Stimulated activated CD8-positive, alpha-beta memory T cell treated with anti-CD3 and anti-CD28 coated beads, Interleukin-15, amount 100 ng/mL, for 48 hours (primary cell): ENCODE data around the gene P2RX3.

Experiments
- DNase-seq, 2 donors: peaks; one replicate each; pipeline ENCODE4 v3.0.0-alpha.2; 2020; ENCODE audit warnings: low read depth in 2 of 2

The P2RX3 gene

DNA sequence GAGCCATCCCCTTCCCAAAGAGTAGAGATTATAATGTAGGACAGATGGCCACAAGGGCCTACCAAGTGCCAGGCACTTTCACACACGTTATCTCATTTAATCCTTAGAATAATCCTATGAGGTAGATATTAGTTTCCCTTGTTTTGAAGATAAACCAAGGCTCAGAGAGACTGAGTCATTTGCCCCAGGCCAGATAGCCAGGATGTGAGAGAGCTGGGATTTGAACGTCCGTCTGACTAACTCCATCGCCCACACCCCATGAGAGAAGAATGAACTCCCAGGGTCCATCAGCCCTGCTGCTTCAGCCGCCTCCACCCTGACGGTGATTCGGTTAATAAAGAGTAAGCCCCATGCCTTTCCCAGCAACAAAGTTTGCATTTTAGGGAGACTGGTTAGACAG lies 32.1 kb downstream of the P2RX3 start:
- DNase-seq: no peak

DNA sequence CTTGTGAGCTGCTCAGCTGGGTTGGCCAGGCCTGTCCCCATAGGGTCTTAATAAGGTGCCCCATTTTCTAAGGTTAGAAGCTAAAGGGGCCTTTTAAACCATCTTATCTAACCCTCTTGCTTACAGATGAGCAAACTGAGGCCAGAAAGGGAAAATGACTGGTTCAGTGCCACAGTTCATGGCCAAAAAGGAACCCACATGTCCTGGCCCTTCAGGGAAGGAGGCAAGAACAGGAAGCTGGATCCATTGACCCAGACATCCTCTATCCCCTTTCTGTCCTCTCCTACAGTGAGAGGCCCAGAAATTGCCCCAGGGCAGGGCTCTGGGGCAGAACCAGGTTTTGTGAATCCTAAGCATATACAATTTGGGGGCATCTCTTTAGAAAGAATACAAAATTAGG lies 32.8 kb downstream of the P2RX3 start:
- no peak for DNase-seq

DNA sequence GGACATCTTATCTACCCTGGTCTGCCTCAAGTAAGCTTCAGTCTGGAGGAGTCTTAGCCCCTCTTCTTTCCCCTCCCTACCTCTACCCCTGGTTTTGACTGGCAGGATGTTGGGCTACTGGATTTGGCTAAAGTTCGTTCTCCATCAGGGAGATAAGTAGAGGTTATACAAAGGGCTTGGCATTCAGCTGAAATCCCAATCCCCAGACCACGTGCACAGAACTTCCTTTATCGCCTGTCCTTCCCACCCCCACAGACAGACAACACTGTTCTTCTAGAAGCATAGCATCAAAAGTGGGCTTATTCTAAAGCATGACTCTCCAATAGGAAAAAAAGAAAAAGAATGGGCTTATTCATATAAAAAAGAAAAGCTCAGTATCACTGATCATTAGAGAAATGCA lies 35.0 kb downstream of the P2RX3 start:
- DNase-seq: no peak

DNA sequence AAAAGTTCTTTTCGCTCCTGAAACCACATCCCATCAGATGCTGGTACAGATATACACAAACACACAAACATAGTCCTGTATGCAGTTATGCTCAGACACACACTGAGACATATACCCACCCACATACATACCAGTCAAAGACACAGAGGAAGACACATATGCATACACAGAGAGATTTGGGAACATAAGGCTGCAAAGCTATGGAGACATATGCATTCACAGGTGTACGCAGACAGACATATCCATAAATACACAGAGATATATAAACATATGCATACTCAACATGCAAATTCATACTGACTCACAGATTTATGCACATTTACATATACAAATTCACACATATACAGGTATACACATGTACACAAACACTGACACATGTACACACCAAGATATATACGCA lies 36.8 kb downstream of the P2RX3 start:
- DNase-seq: no peak

DNA sequence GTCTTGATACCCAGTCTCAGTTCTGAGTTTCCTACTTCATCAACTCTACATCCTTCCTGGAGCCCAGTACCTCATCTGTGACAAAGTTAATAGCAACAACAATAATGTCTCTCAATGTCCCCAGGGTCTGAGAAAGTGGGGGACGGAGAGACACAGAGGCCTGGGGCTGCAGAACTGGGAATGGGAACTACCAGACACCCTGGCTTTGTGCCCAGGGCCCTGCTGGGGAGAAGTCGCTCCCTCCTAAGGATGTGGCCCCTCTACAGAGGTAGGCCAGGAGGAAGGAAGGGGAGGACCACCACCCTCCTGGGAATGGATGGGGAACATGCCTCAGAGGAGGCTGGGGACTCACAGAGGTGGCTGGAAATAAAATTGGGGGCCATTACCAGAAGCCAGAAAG lies 37.3 kb downstream of the P2RX3 start:
- no peak for DNase-seq

DNA sequence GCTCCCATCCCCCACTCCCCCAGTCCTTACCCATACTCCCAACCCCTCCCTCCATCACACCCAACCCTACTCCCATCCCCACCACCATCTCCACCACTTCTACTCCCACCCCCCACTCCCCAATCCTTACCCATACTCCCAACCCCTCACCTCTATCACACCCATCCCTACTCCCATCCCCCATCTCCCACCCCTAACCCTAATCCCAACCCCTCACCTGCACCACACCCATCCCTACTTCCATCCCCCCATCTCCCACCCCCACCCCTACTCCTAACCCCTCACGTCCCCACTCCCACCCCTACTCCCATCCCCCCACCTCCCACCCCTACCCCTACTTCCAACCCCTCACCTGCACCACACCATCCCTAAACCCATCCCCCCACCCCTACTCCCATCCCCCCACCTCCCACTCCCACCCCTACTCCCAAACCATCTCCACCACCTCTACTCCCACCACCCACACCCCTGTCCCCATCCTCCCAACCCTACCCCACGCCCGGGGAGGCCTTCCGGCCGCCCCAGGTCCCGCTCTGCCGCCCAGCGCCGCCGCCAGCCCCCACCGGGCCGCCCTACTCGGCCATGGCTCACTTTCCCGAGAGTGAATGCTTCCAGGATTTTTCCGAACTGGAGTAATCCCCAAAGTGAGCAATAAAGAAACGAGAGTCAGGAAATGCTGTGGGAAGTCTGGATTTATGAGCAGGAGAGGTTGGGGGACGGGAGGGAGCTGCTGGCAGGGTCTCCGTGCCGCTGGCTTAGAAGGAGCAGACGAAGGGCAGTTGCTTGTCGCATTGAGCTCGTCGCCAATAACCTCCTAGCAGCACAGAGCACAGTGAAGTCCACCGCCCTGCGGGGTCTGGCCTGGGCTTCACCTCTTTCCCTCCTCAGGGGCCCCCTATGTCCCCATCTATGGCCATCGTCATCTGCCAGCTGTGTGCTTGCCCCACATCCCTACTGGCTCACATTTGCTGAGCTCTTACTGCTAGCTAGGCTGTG lies 38.2 kb downstream of the P2RX3 start:
- no peak for DNase-seq

DNA sequence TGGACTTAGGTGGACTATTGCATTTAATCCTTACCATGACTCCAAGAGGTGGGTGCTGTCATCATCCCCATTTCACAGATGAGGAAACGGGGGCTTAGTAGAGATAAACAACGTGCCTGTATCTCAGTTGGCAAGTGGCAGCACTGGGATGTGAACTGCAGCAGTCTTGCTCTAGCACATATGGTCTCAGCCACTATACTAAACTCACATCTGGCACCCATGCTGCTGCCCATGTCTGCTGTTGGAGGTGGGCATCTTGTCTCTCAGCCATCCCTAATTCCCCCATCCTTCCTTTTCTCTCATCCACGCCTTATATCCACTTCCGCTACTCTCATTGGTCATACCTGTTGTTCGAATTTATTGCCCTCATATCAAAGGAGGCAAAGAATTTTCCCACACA lies 39.0 kb downstream of the P2RX3 start:
- no peak for DNase-seq

DNA sequence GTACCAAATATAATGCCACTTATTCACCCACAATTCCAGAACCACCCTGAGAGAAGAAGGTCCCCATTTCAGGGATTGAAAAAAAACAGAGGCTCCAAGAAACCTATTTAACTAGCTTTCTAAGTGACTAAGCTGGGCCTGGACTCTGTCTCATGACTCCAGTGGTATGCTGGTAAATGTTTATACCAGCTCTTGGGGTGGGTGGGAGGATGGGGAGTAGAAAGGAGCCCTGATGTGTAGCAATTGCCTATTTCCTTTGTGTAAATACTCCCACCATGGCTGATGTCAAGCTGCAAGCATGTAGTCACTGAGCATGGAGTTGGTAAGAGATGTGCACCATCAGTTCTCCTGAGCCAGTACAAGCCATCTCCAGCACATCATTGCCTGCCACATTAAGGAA lies 40.0 kb downstream of the P2RX3 start:
- no peak for DNase-seq

DNA sequence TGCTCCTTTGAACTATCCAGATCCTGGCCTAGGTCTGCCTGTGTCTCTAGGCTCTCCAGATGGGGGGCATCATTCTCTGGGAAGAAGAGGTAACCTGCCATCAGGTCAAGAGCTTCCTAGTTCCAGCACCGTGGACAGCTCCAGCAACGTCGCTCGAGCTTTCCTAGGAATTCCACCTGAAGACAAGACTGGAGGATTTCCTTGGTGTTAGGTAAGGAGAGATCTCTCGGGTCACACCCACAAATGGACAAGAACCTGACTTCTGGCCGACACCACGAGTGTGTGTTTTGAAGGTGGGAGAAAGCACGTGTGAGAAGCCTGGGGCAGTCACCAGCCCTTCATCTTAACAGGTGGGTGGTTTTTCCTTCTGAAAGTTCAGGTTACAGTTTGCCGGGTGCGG lies 41.6 kb downstream of the P2RX3 start:
- DNase-seq: no peak

DNA sequence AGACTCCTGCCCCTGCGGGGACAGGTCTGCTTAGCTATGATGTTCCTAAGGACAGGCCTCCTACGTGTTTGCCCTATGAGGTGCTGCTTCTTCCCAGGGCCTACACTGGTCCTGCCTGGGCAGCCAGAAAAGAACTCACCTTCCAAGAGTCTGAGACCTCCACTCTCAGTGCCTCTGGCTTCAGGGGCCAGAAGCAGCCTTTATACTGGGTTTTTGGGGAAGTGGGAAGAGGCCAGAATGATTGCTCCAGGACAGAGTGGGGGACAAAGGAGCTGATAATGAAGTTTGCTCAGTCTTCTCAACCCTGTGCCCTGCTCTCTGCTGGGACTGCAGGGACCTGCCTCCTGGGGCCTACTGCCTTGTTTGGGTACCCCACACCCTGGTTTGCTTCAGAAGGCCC lies 42.8 kb downstream of the P2RX3 start, which contains the start of gene PRG3:
Gene PRG3 (minus strand): TSS at position 176 of the 400 bp plus-strand sequence. CDS start 442 bp downstream, outside the sequence.
- no peak for DNase-seq

DNA sequence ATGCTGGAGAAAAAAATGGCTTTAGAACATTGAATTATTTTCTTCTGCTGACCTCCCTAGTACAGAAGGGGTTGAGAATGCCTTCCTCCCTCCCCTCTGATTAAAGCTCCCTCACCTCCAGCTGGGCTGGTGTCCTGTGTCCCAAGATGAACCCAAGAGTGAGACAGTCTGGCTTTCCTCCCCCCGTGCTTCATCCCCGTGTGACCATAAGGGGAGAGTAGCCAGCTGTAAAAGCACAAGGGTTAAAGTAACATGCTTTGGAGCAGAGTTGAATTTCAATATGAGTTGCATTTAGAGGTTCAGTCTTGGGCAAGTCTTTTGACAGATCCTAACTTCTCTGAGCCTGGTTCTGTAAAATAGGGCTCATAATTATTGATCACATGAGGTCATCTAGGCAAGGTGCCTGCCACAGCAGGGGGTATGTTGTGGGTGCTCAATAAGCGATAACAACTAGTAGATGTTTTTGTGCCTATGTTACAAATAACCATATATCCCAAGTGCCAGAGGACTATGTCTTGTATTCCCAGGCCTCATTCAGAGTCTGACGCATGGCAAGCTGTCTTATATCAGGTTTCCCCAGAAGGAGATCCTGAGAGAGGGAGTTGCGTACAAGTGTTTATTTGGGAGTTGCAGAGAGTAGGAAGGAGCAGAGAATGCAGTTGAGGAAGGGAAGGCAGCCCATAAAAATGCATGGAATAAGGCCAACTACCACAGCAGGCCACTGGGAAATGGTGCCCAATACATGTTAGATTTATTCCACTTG lies 48.2 kb downstream of the P2RX3 start:
- DNase-seq: no peak

DNA sequence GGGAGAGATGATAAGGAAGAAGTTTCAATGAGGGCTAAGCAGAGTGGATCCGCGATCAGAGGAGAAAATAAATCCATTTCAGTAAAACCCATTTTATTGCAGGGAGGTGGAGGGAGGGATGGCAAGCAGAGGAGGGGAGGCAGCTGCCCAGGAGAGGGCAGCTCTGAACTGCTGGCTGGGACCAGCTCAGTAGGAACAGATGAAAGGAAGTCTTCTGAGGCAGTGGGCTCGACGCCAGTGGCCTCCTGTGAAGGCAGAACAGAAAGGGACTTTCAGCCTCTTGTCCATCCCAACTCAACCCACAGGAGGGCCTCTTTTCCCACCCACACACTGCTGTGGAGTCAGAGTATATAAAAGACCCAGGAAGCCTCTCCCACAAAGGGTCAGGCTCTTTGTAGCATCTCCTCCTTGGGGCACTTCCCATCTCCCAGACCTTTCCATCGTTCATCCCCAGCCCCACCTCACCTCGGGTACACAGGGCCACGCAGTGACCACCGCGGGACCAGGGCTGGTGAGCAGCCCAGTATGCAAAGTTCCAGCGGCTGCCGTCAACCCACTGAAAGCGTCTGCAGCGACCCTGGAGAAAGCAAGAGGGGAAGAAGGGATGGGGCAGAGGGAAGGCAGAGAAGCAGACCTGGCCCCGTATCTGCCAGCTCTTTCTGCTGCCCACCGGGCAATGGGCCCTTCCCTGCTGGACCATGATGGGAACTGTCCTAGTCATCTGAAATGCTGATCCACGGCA lies 49.3 kb downstream of the P2RX3 start:
- no peak for DNase-seq

DNA sequence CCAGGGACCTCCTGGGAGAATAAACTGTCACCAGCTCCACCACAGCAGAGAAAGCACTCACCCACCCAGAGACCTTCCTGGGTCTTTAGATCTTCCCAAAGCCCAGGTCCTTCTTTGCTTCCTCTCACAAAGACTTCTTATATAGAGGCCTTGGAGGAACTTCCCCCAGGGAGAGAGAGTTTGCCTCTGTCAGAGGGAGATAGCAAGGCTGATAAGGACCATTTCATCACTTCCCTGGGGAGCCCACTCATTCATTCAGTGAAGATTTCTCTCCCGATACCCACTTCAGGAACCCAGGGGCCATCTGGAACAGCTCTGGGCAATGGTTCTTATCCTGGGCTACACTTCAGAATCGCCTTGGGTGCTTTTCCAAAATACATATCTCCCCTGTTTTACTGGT lies 52.4 kb downstream of the P2RX3 start, which contains the start of gene PRG2:
Gene PRG2 (minus strand): TSS at position 116 of the 400 bp plus-strand sequence. CDS start 706 bp downstream, outside the sequence.
- no peak for DNase-seq

DNA sequence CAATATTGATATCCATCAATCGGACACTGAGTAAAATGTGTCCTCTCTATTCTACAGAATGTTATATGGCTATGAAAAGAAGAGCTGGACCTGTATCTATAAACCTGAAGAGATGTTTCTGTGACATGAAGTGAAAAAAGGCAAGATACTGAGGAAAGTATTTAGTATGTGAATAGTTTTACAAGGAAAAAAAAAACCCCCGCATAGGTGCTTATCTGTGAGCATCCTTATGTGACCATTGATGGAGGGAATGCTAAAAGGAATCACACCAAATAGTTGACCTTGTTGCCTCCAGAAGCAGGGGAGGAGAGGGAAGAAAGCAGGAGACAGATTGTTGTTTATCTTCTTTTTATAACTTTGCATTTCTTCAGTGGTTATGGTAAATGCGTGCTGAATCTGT lies 53.0 kb downstream of the P2RX3 start:
- no peak for DNase-seq

DNA sequence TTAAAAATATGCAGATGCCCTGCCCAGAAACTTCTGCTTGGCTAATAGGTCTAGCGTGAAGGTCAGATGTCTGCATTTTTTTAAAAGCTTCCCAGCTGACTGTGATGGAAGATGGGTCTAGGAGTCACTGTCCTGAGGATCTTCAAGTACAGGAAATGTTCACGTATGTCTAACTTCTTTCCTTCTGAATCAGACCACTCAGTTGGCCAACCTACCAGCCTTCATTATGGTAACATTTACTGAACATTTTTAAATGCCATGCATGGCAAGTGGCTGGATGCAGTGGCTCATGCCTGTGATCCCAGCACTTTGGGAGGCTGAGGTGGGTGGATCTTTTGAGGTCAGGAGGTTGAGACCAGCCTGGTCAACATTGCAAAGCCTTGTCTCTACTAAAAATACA lies 53.4 kb downstream of the P2RX3 start:
- DNase-seq: no peak

DNA sequence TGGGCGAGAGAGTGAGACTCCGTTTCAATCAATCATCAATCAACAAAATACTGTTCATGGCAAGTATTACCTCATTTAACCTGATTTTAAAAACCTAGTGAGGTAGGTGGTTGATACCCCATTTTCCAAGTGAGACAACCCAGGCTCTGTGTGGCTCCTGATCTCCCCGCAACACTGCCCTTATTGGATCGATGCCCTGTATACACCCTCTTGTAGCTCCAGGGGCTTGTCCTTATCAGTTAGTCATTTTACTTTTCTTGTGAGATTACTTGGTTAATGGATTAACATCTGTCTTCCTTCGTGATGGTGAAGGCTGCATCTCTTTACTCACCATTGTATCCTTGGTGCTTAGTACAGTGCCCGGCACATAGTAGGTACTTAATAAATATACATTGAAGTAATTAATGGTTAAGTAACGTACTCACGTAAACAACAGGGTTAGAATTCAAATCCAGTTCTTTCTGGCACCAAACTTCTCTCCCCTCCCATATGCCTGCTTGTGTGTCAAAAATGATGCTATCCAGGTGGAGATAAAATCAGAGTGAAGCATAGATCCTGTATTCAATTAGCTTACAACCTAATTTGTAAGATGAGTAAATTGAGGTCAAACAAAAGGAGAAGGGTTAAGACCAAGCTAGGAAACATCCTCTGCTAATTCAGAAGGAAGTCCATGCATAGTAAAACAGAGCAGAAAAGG lies 54.1 kb downstream of the P2RX3 start:
- no peak for DNase-seq

DNA sequence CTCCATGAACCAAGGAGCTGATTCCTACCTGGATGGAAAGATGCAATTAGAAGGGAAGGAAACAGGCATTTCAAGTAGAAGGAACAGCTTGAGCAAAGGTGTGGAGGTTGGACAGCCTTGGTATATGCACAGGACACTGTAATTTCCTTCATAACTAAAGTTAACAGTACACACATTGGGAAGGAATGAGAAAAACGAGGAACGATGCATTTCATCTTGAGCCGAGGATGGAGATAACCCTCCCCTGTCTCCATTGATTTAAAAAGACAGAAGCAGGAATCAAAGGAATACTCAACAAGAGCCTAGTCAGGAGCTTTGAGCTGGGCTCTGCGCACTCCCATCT lies 54.6 kb downstream of the P2RX3 start:
- no peak for DNase-seq

DNA sequence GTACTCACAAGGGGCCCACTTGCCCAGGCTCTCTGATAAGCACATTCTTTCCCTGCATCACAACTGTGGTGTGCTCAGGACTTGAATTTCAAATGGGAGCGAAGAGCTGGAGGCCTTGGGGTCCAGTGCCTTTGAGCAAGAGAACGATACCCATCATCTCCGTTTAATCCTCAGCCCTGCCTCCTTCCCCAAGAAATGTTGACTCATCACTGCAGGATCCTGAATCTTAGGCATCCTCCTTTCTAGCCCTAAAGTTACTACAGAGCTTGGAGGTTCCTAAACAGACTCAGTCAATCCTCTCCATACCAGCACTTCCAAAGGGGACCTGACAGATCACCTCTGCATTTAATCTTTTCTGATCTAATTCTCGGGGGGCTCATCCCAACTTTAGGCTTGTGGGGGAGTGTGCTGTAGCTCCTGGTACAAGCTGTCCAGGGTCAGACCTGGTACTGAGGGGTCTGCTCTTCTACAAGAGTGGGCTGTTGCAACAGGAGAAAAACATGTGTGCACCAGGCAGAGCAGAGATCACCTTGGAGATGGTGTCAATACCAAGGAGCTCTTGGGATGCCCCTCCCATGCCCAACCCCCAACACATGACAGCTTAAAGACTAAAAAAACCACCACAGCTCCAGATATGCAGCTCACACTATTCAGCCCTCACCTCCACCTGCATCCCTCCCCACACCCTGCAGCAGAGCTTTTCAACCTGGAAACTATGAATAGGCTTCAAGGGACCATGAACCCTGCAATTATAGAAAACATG lies 56.2 kb downstream of the P2RX3 start:
- DNase-seq: no peak

DNA sequence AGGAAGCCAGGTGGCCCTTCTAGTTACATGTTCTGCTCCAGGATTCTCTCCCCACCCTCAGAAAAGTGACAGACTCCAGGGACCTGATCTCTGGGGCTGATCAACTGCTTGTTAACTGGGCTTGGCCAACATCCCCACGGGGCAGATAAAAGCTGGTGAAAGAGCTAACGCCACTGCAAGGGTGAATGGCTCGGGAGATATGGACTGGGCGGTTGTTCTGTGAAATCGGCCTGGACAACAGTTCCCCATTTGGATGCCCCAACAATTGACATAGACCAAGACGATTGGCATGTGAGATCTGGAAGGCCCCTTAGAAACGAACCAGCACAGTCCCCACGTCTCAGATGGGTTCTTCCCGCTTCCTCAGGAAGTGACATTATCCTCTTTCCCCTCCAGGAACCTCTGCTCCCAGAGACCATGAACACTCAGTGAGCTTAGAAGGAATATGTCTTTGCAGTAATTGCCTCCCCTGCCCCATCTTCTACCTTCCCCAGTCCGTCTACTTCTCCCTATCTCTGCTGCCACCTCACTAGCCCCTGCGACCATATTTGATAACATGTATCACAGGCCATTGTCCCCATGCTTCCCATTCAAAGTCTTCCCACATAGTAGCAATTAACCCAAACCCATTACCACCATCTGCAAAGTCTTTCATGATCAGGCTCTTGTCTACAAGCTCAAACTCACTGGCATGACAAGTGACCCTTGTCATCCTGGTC lies 57.9 kb downstream of the P2RX3 start:
- no peak for DNase-seq

DNA sequence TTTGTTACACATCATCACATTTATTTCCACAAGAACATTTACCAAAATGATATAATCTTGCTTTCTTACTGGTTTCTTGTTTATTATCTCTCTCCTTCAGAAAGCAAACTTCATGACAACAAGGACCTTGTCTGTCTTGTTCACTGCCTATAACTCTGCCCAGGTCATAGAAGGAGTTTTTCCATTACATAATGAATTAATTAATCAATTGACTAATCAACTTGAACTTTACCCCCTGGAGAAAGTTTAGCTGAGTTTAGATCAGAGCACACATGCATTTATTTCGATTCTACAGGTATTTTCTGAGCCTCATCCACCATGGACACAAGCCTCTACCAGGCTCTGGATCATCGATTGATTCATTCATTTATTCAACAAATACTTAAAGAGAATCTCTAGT lies 58.6 kb downstream of the P2RX3 start:
- DNase-seq: no peak
